SK-N-SH (cell line): ENCODE data around the gene GDPD5. TPM values are rescaled to one million over a fixed set of nuclear protein-coding genes. Genes with fewer than 3 reads are reported as not detected.

ENCODE experiments used
- CTCF ChIA-PET: fragments of 300-600, 350-600 bp; formaldehyde crosslinking; extraction: SDS; loops from one replicate; lab custom pipeline; 2021; lab: Yijun Ruan, JAX
- POLR2A ChIA-PET: fragments of 350-600 bp; sonication (Branson Sonifier 250); formaldehyde crosslinking; extraction: SDS; loops from one replicate; lab custom pipeline; 2020; ENCODE audit warnings: antibody characterized with exemption, inconsistent platforms; lab: Yijun Ruan, JAX
- DNase-seq: peaks from one replicate; pipeline ENCODE4 v3.0.0; 2012
- H2AFZ ChIP-seq: fragments of 200-600 bp; sonication (generic); 2 replicates; pipeline ENCODE4 v1.8.1; 2016; ENCODE audit warnings: antibody characterized with exemption, mild to moderate bottlenecking, low read depth
- H3F3A ChIP-seq: fragments of 200-600 bp; sonication (generic); replicated peaks from 2 replicates; pipeline ENCODE3; 2016; ENCODE audit warnings: antibody characterized with exemption, mild to moderate bottlenecking; ENCODE audit not compliant: insufficient read depth
- H3K27ac ChIP-seq, 2 experiments: fragments of 200-500 bp in 1 of 2; fragments of 200-600 bp in 1 of 2; sonication (Bioruptor generic) in 1 of 2; sonication (generic), shearing (Covaris generic) in 1 of 2; 2 replicates each; pipeline versions ENCODE4 v1.5.1 to v1.6.1; 2014 to 2016; ENCODE audit warnings: low read depth in 2 of 2, inconsistent platforms in 1 of 2, low read length in 1 of 2, mild to moderate bottlenecking in 1 of 2, mixed read lengths in 1 of 2
- H3K27me3 ChIP-seq: fragments of 200-600 bp; sonication (generic), shearing (Covaris generic); 2 replicates; pipeline ENCODE4 v1.6.1; 2016; ENCODE audit warnings: mixed run types; ENCODE audit not compliant: insufficient read depth
- H3K36me3 ChIP-seq, 2 experiments: fragments of 200-500 bp in 1 of 2; fragments of 200-600 bp in 1 of 2; sonication (Bioruptor generic) in 1 of 2; sonication (generic) in 1 of 2; replicated peaks in 1 of 2; 2 replicates each; pipeline versions ENCODE3 to v1.5.1; 2014 to 2016; ENCODE audit warnings: low read length in 1 of 2, mild to moderate bottlenecking in 1 of 2; ENCODE audit not compliant: insufficient read depth in 2 of 2, control insufficient read depth in 1 of 2
- H3K4me1 ChIP-seq, 2 experiments: fragments of 200-500 bp in 1 of 2; fragments of 200-600 bp in 1 of 2; sonication (Bioruptor generic) in 1 of 2; sonication (generic), shearing (Covaris generic) in 1 of 2; 2 replicates each; pipeline versions ENCODE4 v1.5.1 to v1.6.1; 2014 to 2016; ENCODE audit warnings: low read depth in 1 of 2, low read length in 1 of 2, mixed run types in 1 of 2; ENCODE audit not compliant: insufficient read depth in 2 of 2, control insufficient read depth in 1 of 2
- H3K4me2 ChIP-seq: fragments of 200-600 bp; sonication (generic), shearing (Covaris generic); 2 replicates; pipeline ENCODE4 v1.6.1; 2017; ENCODE audit warnings: mixed run types
- H3K4me3 ChIP-seq, 2 experiments: fragments of 200-500 bp in 1 of 2; fragments of 200-600 bp in 1 of 2; sonication (Bioruptor generic) in 1 of 2; sonication (generic), shearing (Covaris generic) in 1 of 2; 2 replicates each; pipeline versions ENCODE4 v1.5.1 to v1.8.1; 2014 to 2016; ENCODE audit warnings: low read depth in 2 of 2, inconsistent platforms in 1 of 2, low read length in 1 of 2, mild to moderate bottlenecking in 1 of 2, mixed read lengths in 1 of 2, moderate library complexity in 1 of 2
- H3K79me2 ChIP-seq: fragments of 200-600 bp; sonication (generic); 2 replicates; pipeline ENCODE4 v1.8.1; 2017; ENCODE audit warnings: mild to moderate bottlenecking; ENCODE audit not compliant: insufficient read depth
- H3K9ac ChIP-seq: fragments of 200-600 bp; sonication (generic); 2 replicates; pipeline ENCODE4 v1.6.1; 2017; ENCODE audit warnings: mixed run types
- H3K9me2 ChIP-seq: fragments of 200-600 bp; sonication (generic); 2 replicates; pipeline ENCODE4 v1.6.1; 2017; ENCODE audit warnings: mixed run types
- H3K9me3 ChIP-seq: fragments of 200-600 bp; sonication (generic); 2 replicates; pipeline ENCODE4 v1.6.1; 2017; ENCODE audit warnings: mixed run types, mild to moderate bottlenecking, moderate library complexity
- H4K20me1 ChIP-seq: fragments of 200-600 bp; sonication (generic); 2 replicates; pipeline ENCODE4 v1.6.1; 2017; ENCODE audit warnings: mild to moderate bottlenecking, mixed run types; ENCODE audit not compliant: insufficient read depth
- CHD2 ChIP-seq: fragments of 150-350 bp; IDR thresholded peaks from 2 replicates; pipeline ENCODE4 v1.6.1; 2018; ENCODE audit warnings: low read length; ENCODE audit not compliant: partially characterized antibody
- ELF1 ChIP-seq: IDR thresholded peaks from 2 replicates; pipeline ENCODE4 v1.4.0; 2012
- EZH2phosphoT487 ChIP-seq: fragments of 200-600 bp; sonication (generic); IDR thresholded peaks from 2 replicates; pipeline ENCODE4 v1.6.1; 2017; ENCODE audit warnings: low read depth, mixed run types, mild to moderate bottlenecking, antibody characterized with exemption, moderate library complexity, borderline replicate concordance
- FOSL2 ChIP-seq: IDR thresholded peaks from 2 replicates; pipeline ENCODE4 v1.4.0; 2012; ENCODE audit warnings: low read depth, mild to moderate bottlenecking, moderate library complexity, borderline replicate concordance
- GABPA ChIP-seq: IDR thresholded peaks from 2 replicates; pipeline ENCODE4 v1.4.0; 2012; ENCODE audit warnings: low read depth, mild to moderate bottlenecking
- IRF3 ChIP-seq: fragments of 150-350 bp; IDR thresholded peaks from 2 replicates; pipeline ENCODE4 v1.6.1; 2016; ENCODE audit warnings: mild to moderate bottlenecking, low read depth, low read length
- MAX ChIP-seq: IDR thresholded peaks from 2 replicates; pipeline ENCODE4 v1.4.0; 2012; ENCODE audit warnings: low read depth
- MXI1 ChIP-seq: IDR thresholded peaks from 2 replicates; pipeline ENCODE4 v1.6.1; 2012; ENCODE audit warnings: mild to moderate bottlenecking, low read depth, low read length, improper control_type of control experiment
- PBX3 ChIP-seq: IDR thresholded peaks from 2 replicates; pipeline ENCODE4; 2012
- POLR2AphosphoS5 ChIP-seq: IDR thresholded peaks from 2 replicates; pipeline ENCODE4 v1.6.1; 2012; ENCODE audit warnings: low read depth, low read length
- RAD21 ChIP-seq: IDR thresholded peaks from 2 replicates; pipeline ENCODE4 v1.6.1; 2012; ENCODE audit warnings: mild to moderate bottlenecking, low read length
- RCOR1 ChIP-seq: fragments of 150-350 bp; IDR thresholded peaks from 2 replicates; pipeline ENCODE4 v1.6.1; 2017; ENCODE audit warnings: antibody characterized with exemption, low read length
- REST ChIP-seq: IDR thresholded peaks from 2 replicates; pipeline ENCODE4 v1.6.1; 2012; ENCODE audit warnings: mild to moderate bottlenecking, low read depth, low read length, moderate library complexity
- RFX5 ChIP-seq: IDR thresholded peaks from 2 replicates; pipeline ENCODE4 v1.6.1; 2012; ENCODE audit warnings: mild to moderate bottlenecking, improper control_type of control experiment, low read length
- RXRA ChIP-seq: IDR thresholded peaks from 2 replicates; pipeline ENCODE4 v1.4.0; 2012; ENCODE audit warnings: low read depth, mild to moderate bottlenecking, borderline replicate concordance
- SIN3A ChIP-seq: IDR thresholded peaks from 2 replicates; pipeline ENCODE4 v1.6.1; 2012; ENCODE audit warnings: low read depth, mild to moderate bottlenecking, low read length, moderate library complexity, borderline replicate concordance
- TCF12 ChIP-seq: IDR thresholded peaks from 2 replicates; pipeline ENCODE4 v1.4.0; 2012
- TEAD4 ChIP-seq: IDR thresholded peaks from 2 replicates; pipeline ENCODE4 v1.4.0; 2012; ENCODE audit warnings: mild to moderate bottlenecking, borderline replicate concordance; ENCODE audit not compliant: insufficient read depth
- ZBTB33 ChIP-seq: IDR thresholded peaks from 2 replicates; pipeline ENCODE4 v1.4.0; 2012; ENCODE audit warnings: low read depth, borderline replicate concordance
- WGBS: methylation state at CpG from one replicate; pipeline ENCODE4 v1.1.6; 2017; ENCODE audit warnings: low lambda C conversion rate; 5-methylcytosine and 5-hydroxymethylcytosine counted together
- polyA plus RNA-seq, 3 experiments: library from polyadenylated mRNA; depleted of rRNA; stranded (reverse); fragments of >200 nt; gene quantifications; 2 replicates each; pipeline ENCODE4 v1.2.3, GENCODE V29; 2012

GDPD5 gene
- polyA plus RNA-seq, 1 of the 3 experiments (the other 2 are of a cell fraction) = 2.2 TPM

GRCh38 chr11:75502138-75502537 lies 23.6 kb downstream of the GDPD5 start:
- Histone ChIP-seq H3K27me3 (no peaks in the 10 kb centered on the region), H3F3A (peaks cover 12% of the 10 kb centered on the region), H3K4me2 (no peak overlapping the region), H4K20me1 (no peaks in the 10 kb centered on the region), H3K9me2 (no peaks in the 10 kb centered on the region), H3K9ac (no peak overlapping the region), H3K4me1 (peaks cover 12 to 14% of the 10 kb centered on the region in 2 experiments; a peak in 2 of 4 replicates), H3K36me3 (no peaks in the 10 kb centered on the region), H3K27ac (no peak overlapping the region), H3K4me3 (no peak overlapping the region), H3K9me3 (no peaks in the 10 kb centered on the region), H2AFZ (no peak overlapping the region), H3K79me2 (no peaks in the 10 kb centered on the region)
- POLR2A ChIA-PET = no interaction called here
- CTCF ChIA-PET = interaction anchor here (0.9 to 1.5 kb wide), 3 partner anchors 12 to 23 kb away, joined by 3 read pairs; partner anchors contain the start of gene GDPD5
- TF ChIP-seq TCF12 = no peak
- TF ChIP-seq SIN3A = no peak
- no peak for TF ChIP-seq MXI1
- TF ChIP-seq CHD2 = no peak
- TF ChIP-seq ELF1 = no peak
- TF ChIP-seq REST = no peak
- no peak for TF ChIP-seq RAD21
- TF ChIP-seq RFX5 = no peak
- TF ChIP-seq RXRA = no peak
- TF ChIP-seq EZH2phosphoT487 = no peak
- TF ChIP-seq PBX3 = no peak
- TF ChIP-seq ZBTB33 = no peak
- TF ChIP-seq GABPA = no peak
- no peak for TF ChIP-seq POLR2AphosphoS5
- TF ChIP-seq RCOR1 = no peak
- no peak for TF ChIP-seq MAX
- no peak for TF ChIP-seq FOSL2
- no peak for TF ChIP-seq IRF3
- TF ChIP-seq TEAD4 = no peak
- no peak for DNase-seq
- WGBS = 67% methylated on average over 1 of the region's 1 CpG
